ENCODE data around the gene EXPH5.

Gene EXPH5

GRCh38 chr11:108561535-108561991, 32.0 kb downstream of the EXPH5 start:
- no peak for DNase-seq

- DNase-seq: no peak
Measured at GRCh38 chr11:108559904-108560303, 33.7 kb downstream of the EXPH5 start.

- peak in 1 of 5 experiments; percentile 5 for DNase-seq
Measured at GRCh38 chr11:108559340-108559739, 34.2 kb downstream of the EXPH5 start.

GRCh38 chr11:108558222-108558621, 35.3 kb downstream of the EXPH5 start:
- no peak for DNase-seq

GRCh38 chr11:108556019-108556418, 37.5 kb downstream of the EXPH5 start:
- DNase-seq: no peak

- no peak for DNase-seq
Measured at GRCh38 chr11:108551651-108552462, 41.7 kb downstream of the EXPH5 start.

GRCh38 chr11:108549319-108549885, 44.2 kb downstream of the EXPH5 start:
- DNase-seq: no peak

GRCh38 chr11:108545909-108546501, 47.6 kb downstream of the EXPH5 start:
- DNase-seq: no peak

- no peak for DNase-seq
Measured at GRCh38 chr11:108543316-108543964, 50.1 kb downstream of the EXPH5 start.

- no peak for DNase-seq
Measured at GRCh38 chr11:108541531-108541930, 52.0 kb downstream of the EXPH5 start.

- no peak for DNase-seq
Measured at GRCh38 chr11:108538502-108538901, 55.1 kb downstream of the EXPH5 start.

GRCh38 chr11:108538022-108538424, 55.5 kb downstream of the EXPH5 start:
- peak in 2 of 5 experiments; percentile 1 to 17 for DNase-seq

GRCh38 chr11:108536783-108537182, 56.8 kb downstream of the EXPH5 start:
- DNase-seq: no peak

- no peak for DNase-seq
Measured at GRCh38 chr11:108535384-108535955, 58.1 kb downstream of the EXPH5 start.

- no peak for DNase-seq
Measured at GRCh38 chr11:108534274-108534882, 59.2 kb downstream of the EXPH5 start.

GRCh38 chr11:108530426-108530825, 63.1 kb downstream of the EXPH5 start:
- no peak for DNase-seq

GRCh38 chr11:108527382-108527781, 66.2 kb downstream of the EXPH5 start:
- DNase-seq: no peak

GRCh38 chr11:108525161-108525560, 68.4 kb downstream of the EXPH5 start:
- DNase-seq: no peak

- no peak for DNase-seq
Measured at GRCh38 chr11:108524422-108524821, 69.1 kb downstream of the EXPH5 start.

- no peak for DNase-seq
Measured at GRCh38 chr11:108522318-108522717, 71.2 kb downstream of the EXPH5 start.

- DNase-seq: no peak
Measured at GRCh38 chr11:108518581-108518980, 75.0 kb downstream of the EXPH5 start.

- DNase-seq: no peak
Measured at GRCh38 chr11:108516125-108516524, 77.4 kb downstream of the EXPH5 start.

GRCh38 chr11:108512708-108513107, 80.9 kb downstream of the EXPH5 start:
- no peak for DNase-seq
